ENCODE measurements around the gene C20orf96.

C20orf96 gene

GRCh38 chr20:313948-314347 lies 23.4 kb upstream of the C20orf96 start:
- Histone ChIP-seq H3K27ac (no peak overlapping the region), H3K4me3 (ENCODE audit: low read depth in 1 of 2, low read length in 1 of 2) (no peak overlapping the region), H3K27me3 (no peaks in the 10 kb centered on the region), H3K9me3 (no peaks in the 10 kb centered on the region), H3K36me3 (no peaks in the 10 kb centered on the region), H3K4me1 (ENCODE audit: control insufficient read depth in 1 of 2, insufficient read depth in 1 of 2, low read depth in 1 of 2, low read length in 1 of 2) (peaks cover 13 to 21% of the 10 kb centered on the region in 2 experiments)
- TF ChIP-seq CTCF (IDR thresholded peaks at IDR 0.05): no peak

GRCh38 chr20:313402-313801 lies 22.9 kb upstream of the C20orf96 start:
- no peaks in the 10 kb centered on the region for H3K9me3 ChIP-seq
- H3K4me1 ChIP-seq (ENCODE audit: control insufficient read depth in 1 of 2, insufficient read depth in 1 of 2, low read depth in 1 of 2, low read length in 1 of 2): peaks cover 13 to 21% of the 10 kb centered on the region in 2 experiments
- TF ChIP-seq CTCF (IDR thresholded peaks at IDR 0.05): no peak
- H3K4me3 ChIP-seq (ENCODE audit: low read depth in 1 of 2, low read length in 1 of 2): no peak overlapping the region
- no peaks in the 10 kb centered on the region for H3K27me3 ChIP-seq
- H3K27ac ChIP-seq: no peak overlapping the region
- H3K36me3 ChIP-seq: no peaks in the 10 kb centered on the region

GRCh38 chr20:312866-313265 lies 22.3 kb upstream of the C20orf96 start:
- H3K9me3 ChIP-seq: no peaks in the 10 kb centered on the region
- H3K27ac ChIP-seq: no peak overlapping the region
- no peak overlapping the region for H3K4me3 ChIP-seq (ENCODE audit: low read depth in 1 of 2, low read length in 1 of 2)
- no peaks in the 10 kb centered on the region for H3K27me3 ChIP-seq
- no peak for TF ChIP-seq CTCF (IDR thresholded peaks at IDR 0.05)
- H3K4me1 ChIP-seq (ENCODE audit: control insufficient read depth in 1 of 2, insufficient read depth in 1 of 2, low read depth in 1 of 2, low read length in 1 of 2): peaks cover 13 to 21% of the 10 kb centered on the region in 2 experiments
- no peaks in the 10 kb centered on the region for H3K36me3 ChIP-seq

GRCh38 chr20:312067-312466 lies 21.5 kb upstream of the C20orf96 start:
- TF ChIP-seq CTCF (IDR thresholded peaks at IDR 0.05): no peak
- no peaks in the 10 kb centered on the region for H3K9me3 ChIP-seq
- no peak overlapping the region for H3K4me3 ChIP-seq (ENCODE audit: low read depth in 1 of 2, low read length in 1 of 2)
- no peak overlapping the region for H3K27ac ChIP-seq
- H3K4me1 ChIP-seq (ENCODE audit: control insufficient read depth in 1 of 2, insufficient read depth in 1 of 2, low read depth in 1 of 2, low read length in 1 of 2): peaks cover 13 to 21% of the 10 kb centered on the region in 2 experiments
- no peaks in the 10 kb centered on the region for H3K36me3 ChIP-seq
- H3K27me3 ChIP-seq: no peaks in the 10 kb centered on the region

- Histone ChIP-seq H3K36me3 (no peaks in the 10 kb centered on the region), H3K9me3 (no peaks in the 10 kb centered on the region), H3K27ac (no peak overlapping the region), H3K27me3 (no peaks in the 10 kb centered on the region), H3K4me3 (ENCODE audit: low read depth in 1 of 2, low read length in 1 of 2) (no peak overlapping the region), H3K4me1 (ENCODE audit: control insufficient read depth in 1 of 2, insufficient read depth in 1 of 2, low read depth in 1 of 2, low read length in 1 of 2) (peaks cover 13 to 21% of the 10 kb centered on the region in 2 experiments)
- TF ChIP-seq CTCF (IDR thresholded peaks at IDR 0.05): no peak
These were observed 21.1 kb upstream of the C20orf96 start for GRCh38 chr20:311609-312008.

GRCh38 chr20:310645-311044 lies 20.1 kb upstream of the C20orf96 start:
- Histone ChIP-seq H3K9me3 (no peaks in the 10 kb centered on the region), H3K4me3 (ENCODE audit: low read depth in 1 of 2, low read length in 1 of 2) (peak overlapping the region; percentile 35 to 39), H3K27me3 (no peaks in the 10 kb centered on the region), H3K36me3 (no peaks in the 10 kb centered on the region), H3K27ac (no peak overlapping the region), H3K4me1 (ENCODE audit: control insufficient read depth in 1 of 2, insufficient read depth in 1 of 2, low read depth in 1 of 2, low read length in 1 of 2) (peaks cover 13 to 21% of the 10 kb centered on the region in 2 experiments)
- TF ChIP-seq CTCF (IDR thresholded peaks at IDR 0.05): no peak

All from neutrophil (primary cell).